Caco-2 (cell line): ENCODE data around the gene NT5C1B. TPM values are rescaled to one million over a fixed set of nuclear protein-coding genes. Genes with fewer than 3 reads are reported as not detected.

Source experiments
- BruUV-seq: library from RNA; stranded (reverse); fragments of 400-500 nt; replicated peaks from 2 replicates; lab custom pipeline; 2021; lab: Mats Ljungman, UMichigan
- CTCF ChIA-PET: fragments of 300-600 bp; sonication (Branson Sonifier 250); formaldehyde crosslinking; loops from one replicate; lab custom pipeline; 2022; ENCODE audit warnings: antibody characterized with exemption; lab: Charles Lee
- POLR2A ChIA-PET: fragments of 300-600 bp; sonication (Branson Sonifier 250); formaldehyde crosslinking; loops from one replicate; lab custom pipeline; 2022; ENCODE audit warnings: antibody characterized with exemption; lab: Charles Lee
- DNase-seq, 2 experiments: peaks; one replicate each; pipeline versions ENCODE4 v3.0.0 to v3.0.0-alpha.2; 2020 to 2022
- H3K27me3 ChIP-seq: replicated peaks from 2 replicates; pipeline ENCODE4 v1.6.0; 2011; ENCODE audit warnings: low read length; ENCODE audit not compliant: control insufficient read depth, insufficient read depth
- H3K36me3 ChIP-seq: 2 replicates; pipeline ENCODE4 v1.5.1; 2011; ENCODE audit warnings: low read length; ENCODE audit not compliant: control insufficient read depth, insufficient read depth
- H3K4me1 ChIP-seq: fragments of 250-450 bp; sonication (Bioruptor Pico); 2 replicates; pipeline ENCODE4 v1.5.1; 2020; ENCODE audit warnings: mild to moderate bottlenecking
- H3K4me3 ChIP-seq: 2 replicates; pipeline ENCODE4 v1.5.1; 2011; ENCODE audit warnings: low read depth, mild to moderate bottlenecking, control low read depth, low read length
- H3K9me3 ChIP-seq: fragments of 250-450 bp; sonication (Bioruptor Pico); 2 replicates; pipeline ENCODE4 v1.5.1; 2020; ENCODE audit warnings: mild to moderate bottlenecking, moderate library complexity
- H3K27ac Mint-ChIP-seq: one replicate; pipeline ENCODE4 v1.8.0; 2022; ENCODE audit warnings: mixed read lengths; ENCODE audit not compliant: unreplicated experiment
- H3K27me3 Mint-ChIP-seq: one replicate; pipeline ENCODE4 v1.8.0; 2022; ENCODE audit warnings: mixed read lengths; ENCODE audit not compliant: insufficient read depth, unreplicated experiment
- H3K36me3 Mint-ChIP-seq: one replicate; pipeline ENCODE4 v1.8.0; 2022; ENCODE audit warnings: mild to moderate bottlenecking, mixed read lengths; ENCODE audit not compliant: insufficient read depth, unreplicated experiment
- H3K4me1 Mint-ChIP-seq: one replicate; pipeline ENCODE4 v1.8.0; 2022; ENCODE audit warnings: low read depth, mixed read lengths; ENCODE audit not compliant: unreplicated experiment
- H3K4me3 Mint-ChIP-seq: one replicate; pipeline ENCODE4 v1.8.0; 2022; ENCODE audit warnings: mild to moderate bottlenecking, moderate library complexity, mixed read lengths; ENCODE audit not compliant: unreplicated experiment
- H3K9me3 Mint-ChIP-seq: one replicate; pipeline ENCODE4 v1.8.0; 2022; ENCODE audit warnings: mixed read lengths; ENCODE audit not compliant: unreplicated experiment
- intact Hi-C: fragments of 100-400 bp; cut with micrococcal nuclease; formaldehyde crosslinking; loops from one replicate; pipeline ENCODE4 v1.10.0; 2022; ENCODE audit not compliant: unreplicated experiment
- total RNA-seq: library from RNA; stranded (reverse); gene quantifications from 2 replicates; pipeline ENCODE4 v1.2.3, GENCODE V29; 2022
- TF ChIP-seq, protein P1 (sequence below), 2 experiments: fragments of 200-600 bp in 1 of 2; IDR thresholded peaks; 1 replicate in 1 of 2; 2 replicates in 1 of 2; pipeline versions ENCODE4 v1.5.1 to v1.8.0; 2011 to 2022; ENCODE audit warnings: antibody characterized with exemption in 1 of 2, control low read depth in 1 of 2, inconsistent platforms in 1 of 2, low read depth in 1 of 2, low read length in 1 of 2, mild to moderate bottlenecking in 1 of 2, moderate library complexity in 1 of 2; ENCODE audit not compliant: insufficient read depth in 1 of 2, severe bottlenecking in 1 of 2, unreplicated experiment in 1 of 2

The NT5C1B gene
- total RNA-seq, 1 experiment from 2014 or later: not detected

DNA sequence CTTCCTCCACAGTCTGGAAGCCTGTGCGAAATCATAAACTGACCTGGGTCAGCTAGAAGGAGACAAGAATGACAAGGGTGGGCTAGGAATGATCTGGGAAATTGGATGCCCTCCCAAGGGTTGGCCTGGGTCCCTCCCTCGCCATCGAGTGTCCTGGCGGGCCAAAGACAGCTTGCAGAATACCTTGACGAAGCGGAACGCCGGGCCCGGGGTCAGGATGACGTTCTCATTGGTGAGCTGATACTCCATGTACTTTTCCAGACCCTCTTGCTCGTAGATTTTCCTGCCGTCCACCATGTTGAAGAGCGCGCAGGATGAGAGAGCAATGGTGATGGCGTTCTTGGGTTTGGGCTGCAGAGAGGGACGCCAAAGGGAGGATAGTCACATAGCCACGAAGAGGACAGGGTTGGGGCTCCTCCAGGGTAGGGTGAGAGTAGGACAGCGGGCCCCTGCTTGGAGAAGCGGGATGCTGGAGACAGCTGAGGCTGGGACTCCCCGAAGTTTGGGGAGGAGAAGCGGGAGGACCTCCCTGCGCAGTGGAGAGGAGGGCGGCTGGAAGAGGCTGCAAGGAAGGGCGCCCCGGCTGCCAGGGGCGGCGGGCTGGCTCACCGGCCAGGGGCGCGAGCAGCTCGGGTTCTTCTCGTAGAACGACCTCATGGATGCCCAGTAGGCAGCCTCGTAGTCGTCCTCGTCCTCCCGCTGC lies 5.3 kb downstream of the NT5C1B start:
- Mint-ChIP-seq H3K27ac (no peak overlapping the region), H3K36me3 (no peaks in the 10 kb centered on the region), H3K4me3 (no peak overlapping the region), H3K27me3 (peaks cover 3% of the 10 kb centered on the region), H3K9me3 (no peaks in the 10 kb centered on the region), H3K4me1 (no peaks in the 10 kb centered on the region)
- POLR2A ChIA-PET: no interaction called here
- no peak for DNase-seq
- H3K27me3 ChIP-seq: no peaks in the 10 kb centered on the region
- intact Hi-C loops: no loop called here
- TF ChIP-seq, protein P1, sequence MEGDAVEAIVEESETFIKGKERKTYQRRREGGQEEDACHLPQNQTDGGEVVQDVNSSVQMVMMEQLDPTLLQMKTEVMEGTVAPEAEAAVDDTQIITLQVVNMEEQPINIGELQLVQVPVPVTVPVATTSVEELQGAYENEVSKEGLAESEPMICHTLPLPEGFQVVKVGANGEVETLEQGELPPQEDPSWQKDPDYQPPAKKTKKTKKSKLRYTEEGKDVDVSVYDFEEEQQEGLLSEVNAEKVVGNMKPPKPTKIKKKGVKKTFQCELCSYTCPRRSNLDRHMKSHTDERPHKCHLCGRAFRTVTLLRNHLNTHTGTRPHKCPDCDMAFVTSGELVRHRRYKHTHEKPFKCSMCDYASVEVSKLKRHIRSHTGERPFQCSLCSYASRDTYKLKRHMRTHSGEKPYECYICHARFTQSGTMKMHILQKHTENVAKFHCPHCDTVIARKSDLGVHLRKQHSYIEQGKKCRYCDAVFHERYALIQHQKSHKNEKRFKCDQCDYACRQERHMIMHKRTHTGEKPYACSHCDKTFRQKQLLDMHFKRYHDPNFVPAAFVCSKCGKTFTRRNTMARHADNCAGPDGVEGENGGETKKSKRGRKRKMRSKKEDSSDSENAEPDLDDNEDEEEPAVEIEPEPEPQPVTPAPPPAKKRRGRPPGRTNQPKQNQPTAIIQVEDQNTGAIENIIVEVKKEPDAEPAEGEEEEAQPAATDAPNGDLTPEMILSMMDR (IDR thresholded peaks at IDR 0.05; ENCODE audit: insufficient read depth in 1 of 2, low read depth in 1 of 2, low read length in 1 of 2, severe bottlenecking in 1 of 2, unreplicated experiment in 1 of 2): no peak
- no peak overlapping the region for H3K4me3 ChIP-seq
- H3K36me3 ChIP-seq: no peaks in the 10 kb centered on the region
- CTCF ChIA-PET: no interaction called here
- H3K9me3 ChIP-seq: no peaks in the 10 kb centered on the region
- no TSS peak for BruUV-seq
- H3K4me1 ChIP-seq: no peaks in the 10 kb centered on the region

DNA sequence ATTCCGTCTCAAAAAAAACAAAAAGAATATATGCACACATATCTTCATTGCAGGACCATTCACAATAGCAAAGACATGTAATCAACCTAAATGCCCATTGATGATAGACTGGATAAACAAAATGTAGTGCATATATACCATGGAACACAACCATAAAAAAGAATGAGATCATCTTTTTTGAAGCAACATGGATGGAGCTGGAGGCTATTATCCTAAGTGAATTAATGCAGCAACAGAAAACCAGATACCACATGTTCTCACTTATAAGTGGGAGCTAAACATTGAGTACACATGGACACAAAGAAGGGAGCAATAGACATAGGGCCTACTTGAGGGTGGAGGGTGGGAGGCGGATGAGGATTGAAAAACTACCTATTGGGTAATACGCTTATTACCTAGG lies 8.8 kb downstream of the NT5C1B start:
- BruUV-seq: no TSS peak
- H3K36me3 Mint-ChIP-seq: no peaks in the 10 kb centered on the region
- no peaks in the 10 kb centered on the region for H3K36me3 ChIP-seq
- no peak overlapping the region for H3K27ac Mint-ChIP-seq
- H3K4me3 Mint-ChIP-seq: no peak overlapping the region
- no peak for DNase-seq
- intact Hi-C loops: no loop called here
- H3K27me3 ChIP-seq: no peaks in the 10 kb centered on the region
- H3K4me1 Mint-ChIP-seq: no peaks in the 10 kb centered on the region
- no peak overlapping the region for H3K4me3 ChIP-seq
- H3K9me3 ChIP-seq: no peaks in the 10 kb centered on the region; the same call in 1 of the 2 replicates
- CTCF ChIA-PET: no interaction called here
- TF ChIP-seq, protein P1 (IDR thresholded peaks at IDR 0.05; ENCODE audit: insufficient read depth in 1 of 2, low read depth in 1 of 2, low read length in 1 of 2, severe bottlenecking in 1 of 2, unreplicated experiment in 1 of 2): no peak
- POLR2A ChIA-PET: no interaction called here
- no peaks in the 10 kb centered on the region for H3K4me1 ChIP-seq
- H3K9me3 Mint-ChIP-seq: no peaks in the 10 kb centered on the region
- H3K27me3 Mint-ChIP-seq: peaks cover 3% of the 10 kb centered on the region

- CTCF ChIA-PET: no interaction called here
- no peaks in the 10 kb centered on the region for H3K27me3 ChIP-seq
- intact Hi-C loops: no loop called here
Measured at GRCh38 chr2:18578033-18578432, 11.3 kb downstream of the NT5C1B start.

More at GRCh38 chr2:18578033-18578432, 11.3 kb downstream of the NT5C1B start:
- Histone ChIP-seq H3K9me3 (no peaks in the 10 kb centered on the region; the same call in 1 of the 2 replicates), H3K4me3 (no peak overlapping the region), H3K36me3 (no peaks in the 10 kb centered on the region), H3K4me1 (no peaks in the 10 kb centered on the region)
- Mint-ChIP-seq H3K36me3 (no peaks in the 10 kb centered on the region), H3K9me3 (no peaks in the 10 kb centered on the region), H3K27ac (no peak overlapping the region), H3K27me3 (peaks cover 3% of the 10 kb centered on the region), H3K4me1 (no peaks in the 10 kb centered on the region), H3K4me3 (no peak overlapping the region)
- TF ChIP-seq, protein P1 (IDR thresholded peaks at IDR 0.05; ENCODE audit: insufficient read depth in 1 of 2, low read depth in 1 of 2, low read length in 1 of 2, severe bottlenecking in 1 of 2, unreplicated experiment in 1 of 2): no peak
- BruUV-seq: no TSS peak
- POLR2A ChIA-PET: no interaction called here
- DNase-seq: no peak
